ENCODE data around the gene DLL4. TPM values are rescaled to one million over a fixed set of nuclear protein-coding genes. Genes with fewer than 3 reads are reported as not detected.

The DLL4 gene
- total and polyA plus RNA-seq, 10 of the 15 experiments (the other 5 are each of a cell fraction or from before 2014, with no cell fraction given) = 0.04 to 0.16 (median 0.09) TPM; not detected in 6

DNA sequence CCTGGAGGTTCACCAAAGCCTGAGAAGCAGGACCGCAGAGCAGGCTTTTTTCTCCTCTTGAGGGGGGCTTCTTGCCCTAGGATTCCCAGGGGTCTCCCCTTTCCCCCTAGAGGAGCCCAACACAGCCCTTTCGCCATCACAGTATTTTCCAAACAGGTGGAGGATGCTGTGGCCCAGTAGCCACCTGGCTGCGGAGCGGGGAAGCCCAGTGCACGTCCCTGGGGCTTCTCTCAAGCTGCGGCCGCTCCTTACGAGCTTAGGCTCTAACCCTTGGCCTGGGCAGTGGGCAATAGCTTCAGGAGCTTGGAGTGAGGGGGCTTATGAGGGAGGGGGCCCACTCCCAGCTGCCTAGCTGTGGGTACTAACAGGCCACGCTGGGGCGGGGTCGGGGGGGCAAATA lies 11.6 kb upstream of the DLL4 start:
- TF ChIP-seq IKZF2 (IDR thresholded peaks at IDR 0.05) = no peak
- no peak for TF ChIP-seq KAT2A (conservative IDR thresholded peaks at IDR 0.05; ENCODE audit: control insufficient read depth, low read depth, low read length)
- TF ChIP-seq SMARCA5 (IDR thresholded peaks at IDR 0.05) = no peak
- TF ChIP-seq CHD1 (IDR thresholded peaks at IDR 0.05; ENCODE audit: low read depth, low read length) = no peak
- no peak for TF ChIP-seq NR2C1 (IDR thresholded peaks at IDR 0.05)
- TF ChIP-seq ZBED1 (IDR thresholded peaks at IDR 0.05; ENCODE audit: borderline replicate concordance) = no peak
- TF ChIP-seq ZNF384 (IDR thresholded peaks at IDR 0.05; ENCODE audit: borderline replicate concordance, low read depth, low read length) = no peak
- TF ChIP-seq, protein P1, sequence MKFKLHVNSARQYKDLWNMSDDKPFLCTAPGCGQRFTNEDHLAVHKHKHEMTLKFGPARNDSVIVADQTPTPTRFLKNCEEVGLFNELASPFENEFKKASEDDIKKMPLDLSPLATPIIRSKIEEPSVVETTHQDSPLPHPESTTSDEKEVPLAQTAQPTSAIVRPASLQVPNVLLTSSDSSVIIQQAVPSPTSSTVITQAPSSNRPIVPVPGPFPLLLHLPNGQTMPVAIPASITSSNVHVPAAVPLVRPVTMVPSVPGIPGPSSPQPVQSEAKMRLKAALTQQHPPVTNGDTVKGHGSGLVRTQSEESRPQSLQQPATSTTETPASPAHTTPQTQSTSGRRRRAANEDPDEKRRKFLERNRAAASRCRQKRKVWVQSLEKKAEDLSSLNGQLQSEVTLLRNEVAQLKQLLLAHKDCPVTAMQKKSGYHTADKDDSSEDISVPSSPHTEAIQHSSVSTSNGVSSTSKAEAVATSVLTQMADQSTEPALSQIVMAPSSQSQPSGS (IDR thresholded peaks at IDR 0.05; ENCODE audit: low read length) = no peak
- no peak for TF ChIP-seq ASH2L (IDR thresholded peaks at IDR 0.05; ENCODE audit: borderline replicate concordance, low read depth)
- TF ChIP-seq, protein P2, sequence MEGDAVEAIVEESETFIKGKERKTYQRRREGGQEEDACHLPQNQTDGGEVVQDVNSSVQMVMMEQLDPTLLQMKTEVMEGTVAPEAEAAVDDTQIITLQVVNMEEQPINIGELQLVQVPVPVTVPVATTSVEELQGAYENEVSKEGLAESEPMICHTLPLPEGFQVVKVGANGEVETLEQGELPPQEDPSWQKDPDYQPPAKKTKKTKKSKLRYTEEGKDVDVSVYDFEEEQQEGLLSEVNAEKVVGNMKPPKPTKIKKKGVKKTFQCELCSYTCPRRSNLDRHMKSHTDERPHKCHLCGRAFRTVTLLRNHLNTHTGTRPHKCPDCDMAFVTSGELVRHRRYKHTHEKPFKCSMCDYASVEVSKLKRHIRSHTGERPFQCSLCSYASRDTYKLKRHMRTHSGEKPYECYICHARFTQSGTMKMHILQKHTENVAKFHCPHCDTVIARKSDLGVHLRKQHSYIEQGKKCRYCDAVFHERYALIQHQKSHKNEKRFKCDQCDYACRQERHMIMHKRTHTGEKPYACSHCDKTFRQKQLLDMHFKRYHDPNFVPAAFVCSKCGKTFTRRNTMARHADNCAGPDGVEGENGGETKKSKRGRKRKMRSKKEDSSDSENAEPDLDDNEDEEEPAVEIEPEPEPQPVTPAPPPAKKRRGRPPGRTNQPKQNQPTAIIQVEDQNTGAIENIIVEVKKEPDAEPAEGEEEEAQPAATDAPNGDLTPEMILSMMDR (IDR thresholded peaks at IDR 0.05 in 2 of 3, conservative IDR thresholded peaks at IDR 0.05 in 1 of 3; ENCODE audit: control insufficient read depth in 2 of 3, extremely low read depth in 1 of 3, insufficient read depth in 1 of 3, low read depth in 3 of 3, low read length in 3 of 3) = no peak
- no peak for TF ChIP-seq MEF2A (IDR thresholded peaks at IDR 0.05; ENCODE audit: insufficient read depth, low read depth, low read length)
- Histone ChIP-seq H3K79me2 (ENCODE audit: control insufficient read depth, insufficient read depth, low read length) (no peaks in the 10 kb centered on the region), H3K27me3 (replicated peaks in 1 of 2; ENCODE audit: control insufficient read depth in 2 of 2, insufficient read depth in 2 of 2, low read length in 1 of 2) (no peaks in the 10 kb centered on the region; a peak in 1 of 4 replicates), H3K9me3 (replicated peaks; ENCODE audit: control insufficient read depth, insufficient read depth, low read length) (no peaks in the 10 kb centered on the region), H3K36me3 (ENCODE audit: control insufficient read depth in 2 of 2, insufficient read depth in 2 of 2, low read length in 1 of 2) (no peaks in the 10 kb centered on the region), H3K4me3 (no peak overlapping the region), H3K4me1 (ENCODE audit: control insufficient read depth, insufficient read depth, low read length) (peaks cover 2% of the 10 kb centered on the region), H3K4me2 (ENCODE audit: control insufficient read depth, insufficient read depth) (no peak overlapping the region), H3K9ac (ENCODE audit: control insufficient read depth, insufficient read depth, low read length) (no peak overlapping the region), H4K20me1 (ENCODE audit: control insufficient read depth, insufficient read depth) (no peaks in the 10 kb centered on the region), H3K27ac (ENCODE audit: control insufficient read depth, insufficient read depth) (no peak overlapping the region), H2AFZ (ENCODE audit: control insufficient read depth, low read depth, low read length) (no peak overlapping the region)
- SMC1A ChIA-PET (ENCODE audit: uncharacterized antibody, unreplicated experiment) = no interaction called here
- RAD21 ChIA-PET (ENCODE audit: unreplicated experiment) = interaction anchor here (0.6 kb wide), 1 partner anchor 10 kb away, joined by 3 read pairs; no protein-coding TSS in a partner anchor
- no peak for ATAC-seq
- DNase-seq (ENCODE audit: low read depth, low spot score) = no peak
- in situ Hi-C loops (cut with MboI) = no loop called here
- CTCF ChIA-PET = interaction anchor here (0.8 to 6.1 kb wide), 5 partner anchors 11 to 28 kb away, joined by 3 to 30 read pairs (median 4); no protein-coding TSS in a partner anchor
- intact Hi-C loops (cut with micrococcal nuclease; ENCODE audit: unreplicated experiment) = no loop called here
- POLR2A ChIA-PET = interaction anchor here (0.6 to 1.5 kb wide), 2 partner anchors 10 to 42 kb away, joined by 3 read pairs; no protein-coding TSS in a partner anchor
- no TSS peak for BruUV-seq (replicated peaks)
- no peak for FAIRE-seq
- WGBS (ENCODE audit: insufficient coverage, insufficient replicate concordance, low lambda C conversion rate, missing lambda C conversion rate) = 63% methylated on average over 9 of the region's 11 CpGs

All from GM12878 (cell line).